DND-41 (cell line): ENCODE measurements around the gene GLT6D1.

Source experiments
- EZH2 ChIP-seq: IDR thresholded peaks from 3 replicates; pipeline ENCODE4 v1.6.1; 2012; ENCODE audit warnings: borderline replicate concordance, low read depth, mild to moderate bottlenecking, moderate library complexity, low read length, inconsistent platforms; ENCODE audit not compliant: severe bottlenecking
- TF ChIP-seq, protein P1 (sequence below): IDR thresholded peaks from 2 replicates; pipeline ENCODE4 v1.5.1; 2012; ENCODE audit warnings: borderline replicate concordance, low read length, moderate library complexity, mild to moderate bottlenecking; ENCODE audit not compliant: poor library complexity, severe bottlenecking; ENCODE audit errors: extremely low read depth

- TF ChIP-seq, protein P1, sequence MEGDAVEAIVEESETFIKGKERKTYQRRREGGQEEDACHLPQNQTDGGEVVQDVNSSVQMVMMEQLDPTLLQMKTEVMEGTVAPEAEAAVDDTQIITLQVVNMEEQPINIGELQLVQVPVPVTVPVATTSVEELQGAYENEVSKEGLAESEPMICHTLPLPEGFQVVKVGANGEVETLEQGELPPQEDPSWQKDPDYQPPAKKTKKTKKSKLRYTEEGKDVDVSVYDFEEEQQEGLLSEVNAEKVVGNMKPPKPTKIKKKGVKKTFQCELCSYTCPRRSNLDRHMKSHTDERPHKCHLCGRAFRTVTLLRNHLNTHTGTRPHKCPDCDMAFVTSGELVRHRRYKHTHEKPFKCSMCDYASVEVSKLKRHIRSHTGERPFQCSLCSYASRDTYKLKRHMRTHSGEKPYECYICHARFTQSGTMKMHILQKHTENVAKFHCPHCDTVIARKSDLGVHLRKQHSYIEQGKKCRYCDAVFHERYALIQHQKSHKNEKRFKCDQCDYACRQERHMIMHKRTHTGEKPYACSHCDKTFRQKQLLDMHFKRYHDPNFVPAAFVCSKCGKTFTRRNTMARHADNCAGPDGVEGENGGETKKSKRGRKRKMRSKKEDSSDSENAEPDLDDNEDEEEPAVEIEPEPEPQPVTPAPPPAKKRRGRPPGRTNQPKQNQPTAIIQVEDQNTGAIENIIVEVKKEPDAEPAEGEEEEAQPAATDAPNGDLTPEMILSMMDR: no peak
- no peak for TF ChIP-seq EZH2
Observed at GRCh38 chr9:135586601-135587109, 52.7 kb downstream of the GLT6D1 start.
